IPS-20b (cell line): Measurements from ENCODE around the gene ARSK.

Experiments
- H3K27ac ChIP-seq: one replicate; pipeline ENCODE4 v1.5.1; 2013; ENCODE audit warnings: low read length
- H3K27me3 ChIP-seq: 2 replicates; pipeline ENCODE4 v1.6.1; 2013; ENCODE audit warnings: mild to moderate bottlenecking, low read length, inconsistent platforms; ENCODE audit not compliant: insufficient read depth
- H3K36me3 ChIP-seq: 2 replicates; pipeline ENCODE4 v1.6.1; 2013; ENCODE audit warnings: low read depth, mild to moderate bottlenecking, inconsistent platforms, low read length, moderate library complexity; ENCODE audit not compliant: insufficient read depth
- H3K4me1 ChIP-seq: 2 replicates; pipeline ENCODE4 v1.6.1; 2013; ENCODE audit warnings: mild to moderate bottlenecking, control low read depth, inconsistent platforms, low read length, moderate library complexity; ENCODE audit not compliant: insufficient read depth
- H3K4me3 ChIP-seq: 2 replicates; pipeline ENCODE4 v1.5.1; 2013; ENCODE audit warnings: mild to moderate bottlenecking, low read length, inconsistent platforms
- H3K9ac ChIP-seq: 2 replicates; pipeline ENCODE4 v1.6.1; 2013; ENCODE audit warnings: low read depth, mild to moderate bottlenecking, inconsistent platforms, low read length, moderate library complexity
- H3K9me3 ChIP-seq: 2 replicates; pipeline ENCODE4 v1.6.1; 2013; ENCODE audit warnings: mild to moderate bottlenecking, low read depth, low read length, inconsistent platforms; ENCODE audit not compliant: insufficient read depth

The ARSK gene

DNA sequence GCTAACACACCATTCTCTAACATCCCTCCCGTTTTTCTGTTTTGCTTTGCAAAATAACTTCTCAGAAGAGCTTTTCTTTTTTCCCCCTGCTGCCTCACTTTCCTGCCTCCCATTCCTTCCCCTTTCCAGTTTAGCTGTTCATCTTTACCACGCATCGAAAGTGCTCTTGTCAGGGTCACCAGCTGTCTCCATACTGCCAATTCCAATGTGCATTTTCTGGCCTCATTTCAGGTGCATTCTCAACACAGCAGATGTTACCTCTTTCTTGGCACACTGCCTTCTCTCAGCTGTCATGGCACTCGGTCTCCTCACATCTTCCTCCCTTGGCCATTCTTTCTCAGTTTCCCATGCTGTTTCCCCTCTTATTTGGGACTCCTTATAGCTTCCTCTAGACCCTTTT, 9.5 kb downstream of the ARSK start:
- H3K27me3 ChIP-seq: no peaks in the 10 kb centered on the region
- H3K4me3 ChIP-seq: no peak overlapping the region
- no peak overlapping the region for H3K27ac ChIP-seq
- H3K9ac ChIP-seq: no peak overlapping the region
- peaks cover 8% of the 10 kb centered on the region; the same call in 1 of the 2 replicates for H3K36me3 ChIP-seq
- H3K4me1 ChIP-seq: no peaks in the 10 kb centered on the region
- H3K9me3 ChIP-seq: no peaks in the 10 kb centered on the region

DNA sequence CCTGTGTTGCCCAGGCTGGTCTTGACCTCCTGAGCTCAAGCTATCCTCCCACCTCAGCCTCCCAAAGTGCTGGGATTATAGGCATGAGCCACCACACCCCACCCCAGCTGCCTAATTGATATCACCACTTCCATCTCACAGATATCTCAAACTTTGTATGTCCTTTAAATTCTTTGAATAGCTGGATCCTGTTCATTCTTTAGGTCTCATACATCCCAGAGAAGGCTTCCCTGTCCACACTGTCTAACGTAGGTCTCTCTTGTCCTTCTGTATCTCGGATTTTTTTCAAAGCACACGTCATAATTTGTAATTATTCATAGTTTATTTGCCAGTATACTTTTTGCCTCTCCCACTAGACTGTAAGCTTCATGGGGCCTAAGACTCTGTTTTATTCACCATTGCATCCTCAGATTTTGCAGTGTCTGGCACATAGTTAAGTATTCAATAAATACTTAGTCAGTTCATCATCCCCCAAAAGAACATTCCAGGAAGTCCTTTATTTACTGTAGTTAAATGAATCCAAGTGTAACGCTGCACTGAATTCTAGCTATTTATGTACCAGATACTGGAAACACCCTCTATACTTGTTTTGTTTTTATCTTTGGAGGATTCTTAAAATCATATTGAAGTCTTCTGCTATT, 10.5 kb downstream of the ARSK start:
- Histone ChIP-seq H3K27ac (no peak overlapping the region), H3K27me3 (no peaks in the 10 kb centered on the region), H3K36me3 (peaks cover 10% of the 10 kb centered on the region; the same call in 1 of the 2 replicates), H3K4me1 (no peaks in the 10 kb centered on the region), H3K4me3 (no peak overlapping the region), H3K9me3 (no peaks in the 10 kb centered on the region), H3K9ac (no peak overlapping the region)

DNA sequence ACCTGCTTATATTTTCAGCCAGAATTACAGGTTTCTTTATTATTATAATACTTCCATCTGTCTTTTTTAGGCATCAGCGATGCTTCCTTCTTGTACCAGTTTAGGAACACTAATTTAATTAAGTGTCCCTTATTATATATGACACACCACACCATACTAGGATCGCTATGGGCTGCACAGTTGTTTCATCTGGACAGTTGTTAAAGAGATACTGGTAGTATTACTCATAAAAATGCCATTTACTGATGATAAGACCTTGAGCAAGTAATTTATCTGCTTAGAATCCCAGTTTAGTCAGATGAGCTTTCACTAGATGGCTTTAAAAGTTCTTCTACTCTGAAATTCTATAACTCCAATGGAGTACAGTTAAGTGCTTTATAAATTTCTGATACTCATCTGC, 17.1 kb downstream of the ARSK start:
- H3K36me3 ChIP-seq: peaks cover 10% of the 10 kb centered on the region; the same call in 1 of the 2 replicates
- no peak overlapping the region for H3K4me3 ChIP-seq
- H3K27ac ChIP-seq: no peak overlapping the region
- no peaks in the 10 kb centered on the region for H3K4me1 ChIP-seq
- no peaks in the 10 kb centered on the region for H3K27me3 ChIP-seq
- no peaks in the 10 kb centered on the region for H3K9me3 ChIP-seq
- H3K9ac ChIP-seq: no peak overlapping the region

DNA sequence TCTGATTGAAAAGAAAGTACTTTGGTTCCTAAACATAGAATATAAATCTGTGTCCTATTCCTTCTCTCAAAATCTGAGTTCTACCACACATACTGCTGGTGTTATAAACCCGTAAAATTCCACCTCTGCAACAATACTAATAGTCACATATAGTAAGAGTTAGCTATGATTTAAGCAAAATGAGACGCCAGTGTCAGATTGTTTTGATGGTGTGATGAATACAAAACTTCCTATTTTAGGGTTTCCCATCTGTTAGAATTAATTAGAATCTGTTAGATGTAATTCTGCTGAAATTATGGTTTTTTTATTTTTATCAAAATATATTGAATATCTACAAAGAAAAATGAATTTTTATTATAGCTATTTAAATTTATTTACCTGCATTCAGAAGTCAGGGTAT, 26.7 kb downstream of the ARSK start:
- Histone ChIP-seq H3K9me3 (no peaks in the 10 kb centered on the region), H3K4me1 (no peaks in the 10 kb centered on the region), H3K36me3 (0 out of 2 replicates have a peak, but pooled peaks cover 3% of the 10 kb centered on the region), H3K4me3 (no peak overlapping the region), H3K9ac (no peak overlapping the region), H3K27ac (no peak overlapping the region), H3K27me3 (no peaks in the 10 kb centered on the region)

DNA sequence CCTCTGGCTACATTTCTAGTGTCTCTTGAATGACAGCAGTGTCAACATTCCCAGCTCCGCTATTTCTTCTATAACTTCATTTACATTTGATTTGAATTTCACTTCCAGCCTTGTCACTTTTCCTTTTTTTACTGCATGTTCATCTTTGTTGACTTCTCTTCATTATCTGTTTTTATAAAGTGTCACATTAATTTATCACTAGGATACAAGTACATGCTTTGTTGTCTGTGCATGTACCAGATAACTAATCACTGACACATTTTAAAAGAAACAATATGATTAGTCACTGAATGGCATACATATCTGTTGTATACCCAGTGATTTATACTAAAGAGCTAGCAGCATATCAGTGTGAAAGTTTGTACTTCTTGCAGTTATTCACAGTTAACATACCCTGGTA, 29.1 kb downstream of the ARSK start:
- no peak overlapping the region for H3K4me3 ChIP-seq
- no peaks in the 10 kb centered on the region for H3K27me3 ChIP-seq
- no peaks in the 10 kb centered on the region for H3K9me3 ChIP-seq
- H3K36me3 ChIP-seq: 0 out of 2 replicates have a peak, but pooled peaks cover 3% of the 10 kb centered on the region
- no peak overlapping the region for H3K9ac ChIP-seq
- no peak overlapping the region for H3K27ac ChIP-seq
- no peaks in the 10 kb centered on the region for H3K4me1 ChIP-seq

DNA sequence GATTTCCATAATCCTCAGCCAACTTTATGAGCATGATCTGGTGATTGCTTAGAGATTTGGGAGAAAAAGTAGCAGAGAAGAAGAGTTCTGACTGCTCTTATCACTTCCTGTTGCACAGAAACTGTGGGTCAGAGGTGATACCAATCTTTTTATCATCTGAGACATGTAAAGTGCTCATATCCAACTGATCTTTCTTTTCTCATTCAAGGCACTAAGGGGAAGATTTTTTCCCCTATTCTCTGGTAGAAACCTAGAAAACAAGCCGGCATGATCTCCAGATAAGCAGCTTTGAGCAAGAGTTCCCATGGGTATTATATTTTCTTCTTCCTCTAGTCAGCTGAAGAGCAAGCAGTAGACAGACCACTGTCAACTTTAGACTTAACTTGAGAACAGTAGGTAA, 36.0 kb downstream of the ARSK start:
- Histone ChIP-seq H3K4me3 (no peak overlapping the region), H3K36me3 (no peaks in the 10 kb centered on the region), H3K27ac (no peak overlapping the region), H3K27me3 (no peaks in the 10 kb centered on the region), H3K4me1 (no peaks in the 10 kb centered on the region; the same call in 1 of the 2 replicates), H3K9me3 (no peaks in the 10 kb centered on the region), H3K9ac (no peak overlapping the region)

DNA sequence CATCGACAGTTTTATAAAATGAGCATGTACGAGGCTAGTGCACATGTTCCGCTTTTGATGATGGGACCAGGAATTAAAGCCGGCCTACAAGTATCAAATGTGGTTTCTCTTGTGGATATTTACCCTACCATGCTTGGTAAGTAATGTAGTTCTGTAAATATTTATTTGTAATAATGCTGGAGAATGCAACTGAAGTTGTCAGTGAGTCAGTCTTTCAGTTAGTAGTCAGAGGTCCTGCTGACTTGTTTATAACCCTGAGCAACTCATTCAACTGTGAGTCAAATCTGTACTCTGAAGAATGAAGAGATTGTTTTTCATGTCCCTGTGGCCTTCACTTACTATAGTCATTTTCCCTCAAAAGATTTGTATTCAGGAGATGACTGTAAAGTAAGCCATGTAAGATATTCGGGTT, 36.6 kb downstream of the ARSK start:
- Histone ChIP-seq H3K9ac (no peak overlapping the region), H3K4me1 (no peaks in the 10 kb centered on the region; the same call in 1 of the 2 replicates), H3K4me3 (no peak overlapping the region), H3K36me3 (no peaks in the 10 kb centered on the region), H3K9me3 (no peaks in the 10 kb centered on the region), H3K27me3 (no peaks in the 10 kb centered on the region), H3K27ac (no peak overlapping the region)

DNA sequence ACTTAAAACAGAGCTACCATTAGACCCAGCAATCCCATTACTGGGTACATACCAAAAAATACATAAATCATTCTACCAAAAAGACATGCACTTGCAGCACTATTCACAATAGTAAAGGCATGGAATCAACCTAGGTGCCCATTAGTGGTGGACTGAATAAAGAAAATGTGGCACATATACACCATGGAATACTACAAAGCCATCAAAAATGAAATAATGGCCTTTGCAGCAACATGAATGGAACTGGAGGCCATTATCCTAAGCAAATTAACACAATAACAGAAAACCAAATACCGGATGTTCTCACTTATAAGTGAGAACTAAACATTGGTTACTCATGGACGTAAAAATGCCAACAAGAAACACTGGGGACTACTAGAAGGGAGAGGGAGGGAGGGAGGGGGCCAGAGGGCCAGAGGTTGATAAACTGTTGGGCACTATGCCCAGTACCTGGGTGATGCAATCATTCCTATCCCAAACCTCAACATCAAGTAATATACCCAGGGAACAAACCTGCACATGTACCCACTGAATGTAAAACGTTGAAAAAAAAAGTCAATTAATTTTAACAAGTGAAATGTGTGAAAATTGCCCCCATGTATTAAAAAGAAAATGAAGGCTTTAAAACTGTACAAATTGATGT, 40.5 kb downstream of the ARSK start:
- Histone ChIP-seq H3K4me1 (no peaks in the 10 kb centered on the region), H3K9ac (no peak overlapping the region), H3K27me3 (no peaks in the 10 kb centered on the region), H3K4me3 (no peak overlapping the region), H3K27ac (no peak overlapping the region), H3K9me3 (no peaks in the 10 kb centered on the region), H3K36me3 (no peaks in the 10 kb centered on the region)

DNA sequence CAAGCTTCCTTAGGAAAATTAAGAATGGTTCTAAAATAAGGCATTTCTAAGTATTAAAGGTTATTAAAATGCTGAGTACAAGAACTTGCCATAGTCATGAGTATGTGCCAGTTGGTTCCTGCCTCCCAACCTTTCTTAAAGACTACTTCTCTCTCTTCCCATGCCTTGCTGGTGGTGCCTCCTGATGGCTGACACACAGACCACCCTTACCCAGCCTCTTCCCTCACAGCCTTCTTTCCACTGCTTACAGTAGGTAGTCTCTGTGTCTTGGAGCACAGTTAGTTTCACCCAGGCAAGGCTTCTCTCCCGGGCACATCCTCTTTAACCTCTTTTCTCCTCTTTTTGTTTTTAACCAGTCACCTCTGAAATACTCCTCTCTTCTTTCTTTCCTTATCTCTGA, 44.4 kb downstream of the ARSK start:
- Histone ChIP-seq H3K27ac (no peak overlapping the region), H3K27me3 (no peaks in the 10 kb centered on the region), H3K36me3 (peaks cover 12% of the 10 kb centered on the region; the same call in 1 of the 2 replicates), H3K4me1 (no peaks in the 10 kb centered on the region), H3K9me3 (no peaks in the 10 kb centered on the region), H3K4me3 (no peak overlapping the region), H3K9ac (no peak overlapping the region)

DNA sequence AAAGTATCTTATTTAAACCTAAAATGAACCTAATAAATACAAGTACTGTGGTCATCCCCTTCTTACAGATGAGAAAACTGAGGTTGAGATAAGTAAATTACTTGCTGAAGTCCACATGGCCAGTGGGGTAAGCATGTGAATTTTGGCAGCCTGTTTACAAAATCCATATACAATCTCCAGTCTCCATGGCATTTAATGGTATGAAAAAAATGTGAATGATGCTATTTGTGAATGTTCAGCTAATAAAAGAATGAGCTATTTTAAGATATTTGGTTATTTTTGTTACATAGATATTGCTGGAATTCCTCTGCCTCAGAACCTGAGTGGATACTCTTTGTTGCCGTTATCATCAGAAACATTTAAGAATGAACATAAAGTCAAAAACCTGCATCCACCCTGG, 45.7 kb downstream of the ARSK start:
- H3K4me1 ChIP-seq: no peaks in the 10 kb centered on the region
- peaks cover 12% of the 10 kb centered on the region; the same call in 1 of the 2 replicates for H3K36me3 ChIP-seq
- no peak overlapping the region for H3K9ac ChIP-seq
- no peaks in the 10 kb centered on the region for H3K9me3 ChIP-seq
- H3K4me3 ChIP-seq: no peak overlapping the region
- H3K27ac ChIP-seq: no peak overlapping the region
- H3K27me3 ChIP-seq: no peaks in the 10 kb centered on the region

DNA sequence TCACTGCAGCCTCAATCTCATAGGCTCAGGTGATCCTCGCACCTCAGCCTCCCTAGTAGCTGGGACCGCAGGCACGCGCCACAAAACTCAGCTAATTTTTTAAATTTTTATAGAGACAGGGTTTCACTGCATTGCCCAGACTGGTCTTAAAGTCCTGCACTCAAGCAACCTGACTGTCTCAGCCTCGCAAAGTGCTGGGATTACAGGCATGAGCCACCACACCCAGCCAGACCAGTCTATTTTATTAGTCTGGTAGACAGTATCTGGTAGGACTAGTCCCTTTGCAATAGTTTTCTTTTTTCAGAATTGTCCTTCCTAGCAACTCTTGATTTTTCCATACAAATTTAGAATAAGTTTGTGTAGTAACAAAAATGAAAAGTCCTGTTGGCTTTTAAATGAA, 50.9 kb downstream of the ARSK start:
- peaks cover 11% of the 10 kb centered on the region; the same call in 1 of the 2 replicates for H3K36me3 ChIP-seq
- no peak overlapping the region for H3K9ac ChIP-seq
- no peak overlapping the region for H3K4me3 ChIP-seq
- no peak overlapping the region for H3K27ac ChIP-seq
- H3K4me1 ChIP-seq: no peaks in the 10 kb centered on the region
- H3K9me3 ChIP-seq: no peaks in the 10 kb centered on the region
- H3K27me3 ChIP-seq: no peaks in the 10 kb centered on the region

DNA sequence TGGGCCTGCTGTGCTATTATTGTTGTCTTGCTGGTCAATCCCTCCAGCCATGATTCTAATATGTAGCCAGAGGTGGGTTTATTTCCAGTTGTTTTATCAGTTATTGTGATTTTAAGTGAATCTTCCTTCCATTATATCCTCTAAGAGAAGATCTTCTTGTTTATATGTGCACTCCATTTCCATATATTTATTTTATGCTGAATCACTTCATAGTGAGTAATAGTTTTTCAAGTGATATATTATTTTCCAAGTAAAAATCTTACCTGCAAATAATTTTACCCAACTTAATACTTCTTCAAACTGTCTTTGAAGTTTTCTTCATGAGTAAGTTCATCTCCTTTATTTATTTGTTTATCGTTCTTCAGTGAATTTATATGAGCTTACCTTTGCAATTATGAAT, 51.5 kb downstream of the ARSK start:
- Histone ChIP-seq H3K4me3 (no peak overlapping the region), H3K4me1 (no peaks in the 10 kb centered on the region), H3K9ac (no peak overlapping the region), H3K27me3 (no peaks in the 10 kb centered on the region), H3K27ac (no peak overlapping the region), H3K9me3 (no peaks in the 10 kb centered on the region), H3K36me3 (peaks cover 5% of the 10 kb centered on the region; the same call in 1 of the 2 replicates)
